ENCODE measurements around the gene YIF1A.

DNA sequence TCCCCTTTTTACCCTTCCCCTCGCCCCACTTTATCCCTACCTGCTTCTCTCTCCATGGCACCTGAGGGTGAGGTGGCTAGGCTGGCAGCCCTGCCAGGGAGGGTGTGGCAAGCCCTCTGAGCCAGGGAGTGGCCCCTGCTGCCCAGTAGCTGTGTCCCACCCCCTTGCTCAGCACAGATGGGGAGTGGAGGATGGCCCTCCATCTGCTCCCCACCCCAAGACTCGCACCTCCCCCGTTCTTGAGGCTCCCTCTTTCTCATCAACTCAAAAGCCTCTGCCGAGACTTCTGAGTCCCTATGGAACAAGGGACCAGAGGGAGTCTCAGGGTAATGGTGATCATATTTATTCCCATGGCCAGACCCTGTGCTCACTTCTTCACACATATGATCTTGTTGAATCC is 4.4 kb upstream of the YIF1A start:
- TF ChIP-seq, protein P1, sequence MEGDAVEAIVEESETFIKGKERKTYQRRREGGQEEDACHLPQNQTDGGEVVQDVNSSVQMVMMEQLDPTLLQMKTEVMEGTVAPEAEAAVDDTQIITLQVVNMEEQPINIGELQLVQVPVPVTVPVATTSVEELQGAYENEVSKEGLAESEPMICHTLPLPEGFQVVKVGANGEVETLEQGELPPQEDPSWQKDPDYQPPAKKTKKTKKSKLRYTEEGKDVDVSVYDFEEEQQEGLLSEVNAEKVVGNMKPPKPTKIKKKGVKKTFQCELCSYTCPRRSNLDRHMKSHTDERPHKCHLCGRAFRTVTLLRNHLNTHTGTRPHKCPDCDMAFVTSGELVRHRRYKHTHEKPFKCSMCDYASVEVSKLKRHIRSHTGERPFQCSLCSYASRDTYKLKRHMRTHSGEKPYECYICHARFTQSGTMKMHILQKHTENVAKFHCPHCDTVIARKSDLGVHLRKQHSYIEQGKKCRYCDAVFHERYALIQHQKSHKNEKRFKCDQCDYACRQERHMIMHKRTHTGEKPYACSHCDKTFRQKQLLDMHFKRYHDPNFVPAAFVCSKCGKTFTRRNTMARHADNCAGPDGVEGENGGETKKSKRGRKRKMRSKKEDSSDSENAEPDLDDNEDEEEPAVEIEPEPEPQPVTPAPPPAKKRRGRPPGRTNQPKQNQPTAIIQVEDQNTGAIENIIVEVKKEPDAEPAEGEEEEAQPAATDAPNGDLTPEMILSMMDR (IDR thresholded peaks at IDR 0.05), result no peak
- TF ChIP-seq POLR2A (IDR thresholded peaks at IDR 0.05), result no peak
